HPDE6-E6E7 (cell line): ENCODE results near the gene DGKD.
"Not testable (repeated sequence)": the region's sequence is repeated elsewhere in the genome, so short reads cannot be mapped to it uniquely, and the experiment has no call there.

ENCODE experiments used
- DNase-seq: peaks from one replicate; pipeline ENCODE4 v3.0.0; 2011; ENCODE audit warnings: missing footprints; ENCODE audit errors: extremely low spot score

DGKD gene

DNA sequence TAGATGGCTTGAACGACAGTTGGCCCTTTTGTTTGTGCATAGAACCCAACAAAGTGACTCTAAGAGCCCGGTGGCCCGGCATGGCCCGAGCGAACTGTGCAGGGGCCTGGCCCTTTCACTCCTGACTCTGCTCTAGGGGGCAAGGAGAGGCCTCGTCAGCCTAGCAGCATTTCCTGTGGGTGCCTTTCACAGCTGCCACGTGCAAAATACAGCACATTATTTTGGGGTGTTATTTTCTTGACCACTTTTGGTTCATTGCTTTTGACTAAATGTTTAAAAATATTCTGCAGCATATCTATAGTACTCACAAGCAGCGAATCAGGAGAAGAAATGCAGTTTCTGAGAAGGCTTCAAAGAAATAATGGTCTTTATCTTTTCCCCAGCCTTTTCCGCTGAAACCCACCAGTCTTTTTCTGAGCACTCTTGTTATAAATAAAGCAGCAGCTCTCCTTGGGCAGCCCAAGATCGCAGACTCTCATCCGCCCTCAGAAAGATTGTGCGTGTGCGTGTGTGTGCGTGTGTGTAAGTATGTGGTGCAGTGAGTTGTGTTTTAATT, 31.3 kb downstream of the DGKD start:
- no peak for DNase-seq

DNA sequence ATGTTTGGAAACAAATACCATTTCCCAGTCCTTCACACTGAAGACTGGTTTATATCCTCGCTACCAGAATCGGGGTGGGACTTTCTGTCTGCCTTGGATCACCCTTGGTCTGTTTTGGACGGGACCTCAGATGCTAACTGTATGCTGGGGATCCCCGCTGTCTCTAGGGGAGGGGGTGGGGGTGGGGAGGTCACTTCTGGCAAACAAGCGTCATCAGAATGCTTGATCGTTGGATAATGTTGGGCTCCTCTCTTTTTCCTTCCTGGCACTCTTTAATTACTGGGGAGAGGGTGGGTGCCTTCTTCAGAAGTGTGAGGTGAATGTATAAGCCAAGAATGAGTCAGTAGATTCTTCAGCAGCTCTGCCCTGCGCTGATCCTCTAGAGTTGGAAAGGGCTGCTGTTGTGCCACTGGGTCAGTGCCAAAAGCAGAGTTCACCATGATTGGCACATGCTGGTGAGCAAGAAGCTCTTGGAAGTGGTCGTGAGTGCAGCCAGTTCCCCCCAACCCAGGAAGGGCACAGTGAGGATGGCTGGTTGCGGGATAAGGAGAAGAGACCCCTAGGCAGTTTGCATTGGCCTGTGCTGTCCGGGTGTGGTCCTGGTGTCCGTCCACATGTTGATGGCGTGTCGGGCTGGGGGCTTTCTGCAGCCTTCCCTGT, 32.2 kb downstream of the DGKD start:
- no peak for DNase-seq

DNA sequence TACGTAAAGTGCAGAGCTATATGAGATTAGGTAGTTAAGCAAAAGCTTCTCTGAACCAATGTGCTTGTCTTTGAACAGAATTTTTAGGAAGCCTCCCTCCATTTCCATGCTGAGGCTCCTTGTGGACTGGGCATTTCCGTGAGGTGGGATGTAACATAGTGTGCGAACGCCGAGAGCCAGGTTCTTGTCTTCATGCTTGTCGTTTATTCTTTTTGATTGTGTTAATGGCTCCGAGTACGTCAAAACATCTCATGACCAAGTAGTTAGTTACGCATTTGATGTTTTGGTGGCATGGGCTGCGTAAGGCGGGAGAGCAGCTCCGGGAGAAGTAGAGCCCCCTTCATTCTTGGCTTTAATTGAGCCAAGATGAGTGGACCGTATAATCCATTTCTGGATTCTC, 32.9 kb downstream of the DGKD start:
- DNase-seq: no peak

DNA sequence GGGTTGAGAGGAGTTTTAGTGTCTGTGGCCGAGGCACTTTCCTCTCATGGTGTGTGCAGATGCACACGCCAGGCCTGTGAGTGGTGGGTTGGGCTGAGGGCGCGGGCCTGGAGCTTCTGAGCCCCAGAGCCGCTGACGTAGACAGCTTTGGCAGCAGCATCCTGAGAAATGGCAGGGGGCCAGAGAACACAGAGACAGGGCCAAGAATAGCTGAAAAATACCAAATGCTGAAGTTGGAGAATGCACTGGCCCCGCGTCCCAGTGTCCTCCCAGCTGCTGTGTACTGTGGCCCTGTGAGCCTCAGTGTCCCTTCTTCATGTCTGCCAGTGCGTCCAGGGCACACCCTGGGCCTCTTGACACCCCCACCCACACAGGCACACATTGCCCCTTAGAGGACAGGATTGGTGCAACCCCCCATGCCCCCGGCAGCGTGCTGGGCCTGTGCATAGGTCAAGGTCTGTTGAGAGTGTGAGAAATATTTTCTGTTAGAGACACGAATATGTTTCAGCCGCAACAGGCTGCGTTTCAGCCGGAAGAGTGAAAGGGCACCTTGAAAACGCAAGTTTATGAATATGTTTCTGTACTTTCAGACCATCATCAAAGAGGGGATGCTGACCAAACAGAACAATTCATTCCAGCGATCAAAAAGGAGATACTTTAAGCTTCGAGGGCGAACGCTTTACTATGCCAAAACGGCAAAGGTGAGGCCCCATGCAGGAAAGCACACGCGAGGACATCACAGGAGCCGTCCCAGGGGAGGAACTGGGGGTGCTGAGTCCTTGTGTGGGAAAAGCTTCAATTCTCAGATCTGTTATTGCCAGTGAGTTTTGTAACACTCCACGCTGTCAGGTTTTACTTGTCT, 33.6 kb downstream of the DGKD start:
- DNase-seq: no peak

DNA sequence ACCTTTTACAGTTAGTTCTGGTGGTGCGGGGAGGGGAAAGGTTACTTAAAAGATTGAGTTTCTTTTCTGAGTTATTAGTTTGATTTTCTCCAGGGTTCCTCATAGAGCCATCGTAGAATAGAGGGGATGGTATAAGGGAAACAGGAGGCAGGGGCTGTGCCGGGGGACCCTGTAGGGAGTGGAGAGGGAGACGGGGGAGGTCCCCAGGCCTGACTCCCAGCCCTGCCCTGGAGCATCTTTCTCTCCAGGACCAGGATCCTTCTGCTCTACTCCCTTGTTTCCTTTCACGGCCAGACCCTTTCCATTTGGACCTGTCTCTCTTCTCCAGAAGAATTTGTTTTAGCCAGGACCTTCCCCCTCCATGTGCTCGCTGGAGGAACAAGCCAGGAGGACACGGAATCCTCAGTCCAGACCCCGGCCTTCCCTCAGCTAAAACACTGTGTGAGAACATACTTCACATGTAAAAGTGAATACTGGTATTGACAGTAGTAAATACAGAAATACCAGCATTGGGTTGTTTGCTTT, 35.4 kb downstream of the DGKD start:
- DNase-seq: no peak

DNA sequence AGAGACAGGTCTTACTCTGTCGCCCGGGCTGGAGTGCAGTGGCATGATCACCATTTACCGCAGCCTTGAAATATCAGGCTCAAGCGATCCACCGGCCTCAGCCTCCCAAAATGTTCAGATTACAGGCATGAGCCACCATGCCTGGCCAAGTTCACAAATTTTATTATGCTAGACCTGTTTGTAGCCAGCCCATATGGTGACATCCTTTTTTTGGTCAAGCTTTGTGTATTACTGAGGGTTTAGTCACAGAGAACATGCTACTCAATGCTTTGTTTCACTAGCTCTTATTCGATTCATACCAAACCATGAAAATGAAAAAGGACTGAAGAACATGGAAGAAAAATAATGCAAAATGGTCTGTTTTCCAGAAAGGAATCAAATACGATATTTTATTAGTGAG, 41.4 kb downstream of the DGKD start:
- no peak for DNase-seq

DNA sequence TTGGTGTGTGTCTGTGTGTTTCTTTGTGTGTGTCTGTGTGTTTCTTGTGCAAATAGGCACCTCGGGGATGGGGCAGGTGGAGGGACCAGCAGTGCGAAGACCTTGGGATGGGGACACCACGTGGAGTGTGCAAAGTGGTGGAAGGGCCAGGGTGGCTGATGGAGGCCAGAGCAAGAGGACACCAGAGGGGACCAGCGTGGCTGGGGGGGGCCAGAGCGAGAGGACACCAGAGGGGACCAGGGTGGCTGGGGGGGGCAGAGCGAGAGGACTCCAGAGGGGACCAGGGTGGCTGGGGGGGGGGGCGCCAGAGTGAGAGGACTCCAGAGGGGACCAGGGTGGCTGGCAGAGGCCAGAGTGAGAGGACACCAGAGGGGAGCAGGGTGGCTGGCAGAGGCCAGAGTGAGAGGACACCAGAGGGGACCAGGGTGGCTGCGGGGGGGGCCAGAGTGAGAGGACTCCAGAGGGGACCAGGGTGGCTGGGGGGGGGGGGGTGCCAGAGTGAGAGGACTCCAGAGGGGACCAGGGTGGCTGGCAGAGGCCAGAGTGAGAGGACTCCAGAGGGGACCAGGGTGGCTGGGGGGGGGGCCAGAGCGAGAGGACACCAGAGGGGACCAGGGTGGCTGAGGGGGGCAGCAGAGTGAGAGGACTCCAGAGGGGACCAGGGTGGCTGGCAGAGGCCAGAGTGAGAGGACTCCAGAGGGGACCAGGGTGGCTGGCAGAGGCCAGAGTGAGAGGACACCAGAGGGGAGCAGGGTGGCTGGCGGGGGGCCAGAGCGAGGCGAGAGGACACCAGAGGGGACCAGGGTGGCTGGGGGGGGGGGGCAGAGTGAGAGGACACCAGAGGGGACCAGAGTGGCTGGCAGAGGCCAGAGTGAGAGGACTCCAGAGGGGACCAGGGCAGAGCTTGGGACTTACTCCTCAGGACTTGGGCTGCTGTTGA, 42.7 kb downstream of the DGKD start:
- not testable (repeated sequence) for DNase-seq

DNA sequence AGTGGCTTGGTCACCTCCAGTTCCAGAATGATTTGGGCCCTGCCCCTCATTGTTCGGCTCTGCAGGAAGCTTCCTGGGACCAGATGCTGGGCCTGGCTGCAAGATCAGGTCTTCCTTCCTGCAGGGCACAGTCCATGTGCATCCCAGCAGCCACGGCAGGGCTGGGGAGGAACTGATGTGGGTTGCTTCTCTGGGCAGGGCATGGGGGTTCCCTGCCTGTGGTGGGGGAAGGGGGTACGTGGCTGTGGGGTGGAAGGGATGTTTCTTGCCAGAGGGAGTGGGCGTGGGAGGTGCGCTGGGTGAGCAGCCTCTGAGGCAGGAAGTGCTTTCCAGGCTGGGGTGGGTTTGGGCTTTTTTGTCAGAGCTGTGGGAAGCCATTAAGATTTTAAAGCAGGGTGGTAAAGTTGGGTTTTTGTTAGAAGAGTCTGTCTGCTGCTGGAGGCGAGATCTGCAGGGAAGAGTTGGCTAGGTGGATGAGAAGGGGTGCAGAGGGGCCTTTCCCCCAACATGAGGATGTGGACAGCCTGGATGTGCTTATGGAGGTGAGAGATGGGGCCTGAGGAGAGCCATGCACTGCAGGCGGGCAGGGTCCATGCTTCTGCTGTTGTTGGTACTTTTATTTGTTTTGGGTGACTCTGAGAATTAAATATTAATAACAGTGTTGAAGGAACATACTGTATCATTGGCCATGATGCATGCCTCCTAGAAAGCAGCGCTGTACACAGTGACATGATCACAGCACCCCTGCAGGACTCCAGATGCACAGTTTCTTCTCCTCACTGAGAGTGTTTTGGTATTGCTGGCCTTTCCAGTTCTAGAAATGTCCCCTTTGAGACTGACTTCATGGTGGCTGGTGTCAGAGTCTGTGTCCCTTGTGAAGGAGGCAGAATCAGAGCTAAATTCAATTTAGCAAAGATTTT, 45.3 kb downstream of the DGKD start:
- DNase-seq: no peak

DNA sequence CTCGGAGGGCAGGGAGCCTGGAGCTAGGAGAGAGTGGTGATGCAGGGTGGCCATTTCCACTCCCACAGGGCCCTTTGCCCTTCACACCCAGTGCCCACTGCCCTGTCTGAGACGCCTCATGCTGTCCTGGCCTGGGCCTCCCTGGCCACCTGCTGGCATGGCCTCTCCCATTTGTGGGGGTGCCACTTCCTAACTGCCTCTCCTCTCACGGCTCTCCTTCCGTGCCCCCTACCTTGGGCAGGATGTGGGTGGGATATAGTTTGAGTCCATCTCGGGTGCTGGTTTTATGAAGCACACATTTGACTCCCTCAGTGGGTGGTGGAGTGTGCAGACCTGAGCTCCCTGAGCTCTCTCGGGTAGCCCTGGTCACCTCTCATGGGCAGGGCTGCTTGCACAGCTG, 46.0 kb downstream of the DGKD start:
- no peak for DNase-seq

DNA sequence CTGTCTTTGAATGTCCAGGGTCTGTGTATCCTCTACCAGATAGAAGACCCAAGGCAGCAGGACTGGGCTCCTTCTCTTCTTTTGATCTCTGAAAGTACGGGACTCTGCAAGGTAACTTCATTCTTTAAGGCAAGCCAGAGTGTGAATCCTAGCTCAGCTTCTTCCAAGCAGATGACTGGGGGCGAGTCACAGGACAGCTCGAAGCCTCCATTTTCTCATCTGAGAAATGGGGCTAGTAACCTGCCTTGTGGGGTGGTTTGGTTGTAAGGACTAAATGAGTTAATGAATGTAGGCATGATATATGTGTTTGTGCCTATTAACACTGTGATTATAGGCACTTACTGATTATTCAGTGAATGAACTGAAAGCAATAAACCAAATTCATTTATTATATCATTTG, 46.7 kb downstream of the DGKD start:
- DNase-seq: no peak

DNA sequence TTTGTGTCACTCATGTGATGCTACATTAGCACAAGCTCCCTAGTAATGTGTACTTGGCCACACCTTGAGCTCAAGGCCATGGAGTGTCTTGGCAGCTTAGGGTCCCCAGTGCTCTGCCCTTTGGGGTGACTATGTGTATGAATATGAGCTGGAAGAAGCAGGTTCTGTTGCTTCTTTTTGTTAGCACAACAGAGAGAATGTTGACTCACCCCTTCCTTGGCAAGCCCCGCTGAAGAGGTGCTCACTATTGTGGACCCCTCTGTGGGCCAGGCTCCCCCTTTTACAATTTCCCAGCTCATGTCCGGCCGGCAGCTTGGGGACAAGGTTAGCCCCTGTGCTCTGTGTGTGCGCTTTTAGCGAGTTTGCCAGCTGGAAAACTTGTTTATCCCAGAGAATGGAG, 48.1 kb downstream of the DGKD start:
- DNase-seq: no peak

DNA sequence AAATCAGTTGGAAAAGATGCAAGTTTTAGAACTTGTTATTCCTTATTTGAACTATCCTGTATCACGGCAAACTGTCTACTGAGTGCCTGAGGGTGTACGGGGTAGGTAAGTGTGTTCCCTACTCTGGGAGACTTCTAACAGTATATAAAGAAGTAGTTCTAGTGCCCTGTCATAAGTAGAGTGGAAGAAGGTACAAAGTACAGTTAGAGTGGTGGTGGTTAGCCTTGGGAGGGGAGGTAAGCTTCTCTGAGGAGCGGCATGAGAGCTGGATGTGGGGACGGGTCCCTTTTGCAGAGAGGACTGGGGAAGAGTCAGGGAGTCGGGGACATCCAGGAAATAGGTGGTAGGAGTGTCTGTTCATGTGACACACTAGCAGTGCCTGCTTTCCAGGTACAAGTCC, 48.5 kb downstream of the DGKD start:
- no peak for DNase-seq

DNA sequence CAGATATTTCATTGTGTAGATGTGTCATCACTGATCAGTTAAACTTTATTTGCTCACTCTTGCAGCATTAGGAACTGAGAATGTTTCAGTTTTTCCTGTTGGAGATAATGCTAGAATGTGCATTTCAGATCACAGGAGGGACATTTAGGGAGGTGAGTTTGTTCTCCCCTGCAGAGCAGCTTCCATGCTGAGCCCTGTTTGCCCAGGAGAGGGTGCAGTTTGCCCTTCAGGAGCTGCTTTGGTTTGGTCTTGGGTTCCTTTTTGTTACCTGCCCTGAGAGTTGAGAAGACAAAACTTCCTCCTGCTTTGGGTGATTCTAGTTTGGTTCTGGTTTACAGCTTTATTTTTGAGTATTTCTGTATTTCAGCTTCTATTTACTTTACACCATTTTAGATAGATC, 49.9 kb downstream of the DGKD start:
- DNase-seq: no peak

DNA sequence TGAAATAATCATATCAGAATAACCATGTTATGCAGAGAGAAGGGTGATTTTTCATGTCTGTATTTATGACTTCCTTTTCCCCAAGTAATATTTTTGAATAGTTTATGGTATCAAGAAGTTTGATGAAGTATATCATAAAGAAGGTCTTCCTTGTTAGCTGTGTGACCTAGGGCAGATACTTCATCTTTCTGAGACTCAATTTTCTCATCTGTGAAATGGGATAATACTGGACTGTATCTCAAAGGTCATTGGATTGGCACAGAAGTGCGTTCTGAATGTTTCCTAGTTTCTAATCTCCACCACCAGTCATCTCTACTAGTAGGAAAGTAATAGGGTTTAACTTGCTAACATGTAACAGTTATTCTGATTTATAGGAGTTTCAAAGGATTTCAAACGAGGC, 52.6 kb downstream of the DGKD start:
- no peak for DNase-seq

DNA sequence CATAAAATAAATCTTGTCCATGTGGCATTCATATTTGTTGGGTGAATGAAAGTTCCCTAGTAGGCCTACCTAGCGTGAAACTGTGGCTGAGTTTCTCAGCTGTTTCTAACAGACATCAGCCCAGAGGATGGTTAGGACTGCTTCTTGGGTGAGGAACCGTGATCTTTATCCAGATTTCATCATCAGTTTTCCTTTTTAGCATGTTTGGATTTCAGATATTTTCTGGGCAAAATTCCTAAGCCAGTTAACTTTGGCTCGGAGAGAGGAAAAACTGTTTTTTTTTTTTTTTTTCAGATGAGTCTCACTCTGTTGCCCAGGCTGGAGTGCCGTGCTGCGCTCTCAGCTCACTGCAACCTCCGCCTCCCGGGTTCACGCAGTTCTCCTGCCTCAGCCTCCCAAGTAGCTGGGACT, 53.5 kb downstream of the DGKD start:
- no peak for DNase-seq

DNA sequence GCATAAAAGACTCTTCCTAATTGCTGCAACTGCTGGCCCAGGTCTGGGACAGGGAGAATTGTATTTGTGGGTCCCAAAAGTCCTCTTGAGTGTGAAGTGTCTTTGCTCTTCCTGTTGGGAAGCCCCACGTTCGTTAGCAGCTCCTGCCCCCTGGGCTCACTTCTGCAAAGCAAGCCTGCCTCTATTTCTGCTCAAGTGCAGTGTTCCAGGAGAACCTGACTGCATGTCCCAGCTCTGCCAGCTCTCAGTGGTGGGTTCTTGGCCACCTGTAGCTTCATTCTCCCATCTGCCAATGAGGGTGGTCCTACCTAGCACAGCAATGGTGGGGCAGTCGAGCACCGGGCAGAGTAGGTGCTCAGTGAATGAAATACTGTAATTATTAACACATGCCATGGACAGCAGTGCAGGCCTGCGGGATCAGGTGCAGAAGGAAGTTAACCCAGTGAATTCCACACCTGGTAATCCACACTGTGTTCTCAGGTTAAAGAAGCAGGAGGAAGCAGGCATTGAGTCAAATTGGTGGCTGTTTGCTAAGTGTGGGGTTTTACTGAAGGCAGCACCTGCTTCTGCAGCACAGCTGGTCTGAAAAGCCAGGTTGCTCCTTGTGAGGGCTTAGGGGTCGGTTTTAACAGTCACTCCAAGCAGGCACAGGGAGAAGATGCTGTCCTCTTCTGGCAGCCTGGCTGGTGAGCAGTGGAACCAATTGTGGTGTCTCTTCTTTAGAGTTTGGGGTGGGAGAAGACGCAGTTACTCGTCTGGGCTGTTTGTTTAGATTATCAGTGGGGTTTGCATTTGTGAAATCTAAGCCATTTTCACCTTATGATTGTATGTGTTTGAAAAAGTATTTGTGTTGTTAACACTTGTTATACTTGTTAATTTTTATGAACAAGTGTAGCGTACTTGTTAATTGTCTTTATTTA, 54.3 kb downstream of the DGKD start:
- DNase-seq: no peak

DNA sequence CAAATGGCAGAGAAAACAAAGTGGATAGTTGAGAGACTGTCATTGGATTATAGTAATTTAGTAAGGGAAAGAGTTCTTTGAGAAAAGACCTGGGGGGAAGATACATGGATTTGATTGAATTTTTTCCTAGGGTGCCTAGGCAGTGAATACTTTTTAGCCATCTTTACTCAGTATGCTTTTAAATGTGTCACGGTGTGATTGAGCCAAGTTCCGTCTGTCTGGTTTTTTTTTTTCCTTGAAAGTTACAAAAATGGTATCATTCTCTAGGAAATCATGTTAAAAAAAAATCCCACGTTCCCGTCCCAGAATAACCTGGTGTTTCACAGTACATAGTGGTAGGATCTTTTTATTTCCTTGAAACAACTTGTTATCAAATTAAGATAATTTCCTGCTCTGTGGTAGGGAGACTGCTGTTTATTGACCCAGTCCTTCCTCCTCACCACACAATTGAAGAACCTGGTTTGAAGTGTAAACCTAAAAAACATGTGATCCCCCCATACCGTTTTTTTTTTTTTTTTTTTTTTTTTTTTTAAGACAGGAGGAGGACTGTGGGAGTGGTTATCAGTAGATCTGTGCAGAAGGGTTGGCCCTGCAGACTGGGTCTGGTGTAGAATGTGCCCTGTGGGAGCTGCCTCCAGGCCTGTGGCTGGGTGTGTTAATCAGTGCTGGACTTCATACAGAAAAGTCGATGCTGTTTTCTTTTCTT, 55.1 kb downstream of the DGKD start:
- DNase-seq: no peak

DNA sequence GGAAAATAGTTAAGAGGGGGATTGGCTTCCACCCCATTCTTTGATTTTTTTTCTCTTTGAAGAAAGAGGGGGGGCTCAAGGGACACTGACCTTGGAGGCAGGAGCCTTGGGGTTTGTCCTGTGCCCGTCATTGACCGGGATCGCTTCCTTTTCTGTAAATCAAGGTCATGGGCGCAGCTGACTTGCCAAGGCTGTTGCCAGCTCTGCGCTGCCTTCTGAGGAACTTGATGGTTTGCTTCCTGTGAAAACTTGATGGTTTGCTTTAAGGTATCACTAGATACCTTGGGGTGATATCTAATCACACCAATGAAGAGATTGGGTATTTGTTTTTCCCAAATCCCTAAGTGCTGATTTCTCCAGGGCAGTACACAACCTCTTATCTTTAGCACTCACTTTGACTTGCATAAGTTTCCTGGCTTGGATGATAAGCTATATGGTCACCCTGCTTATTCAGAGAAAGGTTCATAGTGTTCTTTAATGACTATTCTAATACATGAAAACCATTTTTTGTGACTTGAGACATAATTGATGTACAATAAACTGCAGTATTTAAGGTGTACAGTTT, 56.0 kb downstream of the DGKD start:
- no peak for DNase-seq

DNA sequence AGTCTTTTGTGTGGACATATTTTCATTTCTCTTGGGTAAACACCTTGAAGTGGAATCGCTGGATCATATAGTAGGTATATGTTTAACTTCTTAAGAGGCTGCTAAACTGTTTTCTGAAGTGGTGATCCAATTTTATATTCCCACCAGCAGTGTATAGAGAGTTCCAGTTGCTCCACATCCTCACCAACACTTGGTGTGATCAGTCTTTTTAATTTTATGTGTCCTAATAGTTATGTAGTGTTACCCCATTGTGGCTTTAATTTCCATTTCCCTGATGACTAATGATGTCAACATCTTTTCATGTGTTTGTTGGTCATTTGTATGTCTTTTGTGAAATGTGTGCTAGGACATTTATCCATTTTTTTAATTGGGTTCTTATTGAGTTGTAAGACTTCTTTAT, 56.9 kb downstream of the DGKD start:
- no peak for DNase-seq
